ENCODE data around the gene MRPS2. TPM values are rescaled to one million over a fixed set of nuclear protein-coding genes. Genes with fewer than 3 reads are reported as not detected.

MRPS2 gene
- total and polyA plus RNA-seq, 9 of the 15 experiments (the other 6 are each of a cell fraction or from before 2014, with no cell fraction given), result 8.0 to 167 (median 81.3) TPM

DNA sequence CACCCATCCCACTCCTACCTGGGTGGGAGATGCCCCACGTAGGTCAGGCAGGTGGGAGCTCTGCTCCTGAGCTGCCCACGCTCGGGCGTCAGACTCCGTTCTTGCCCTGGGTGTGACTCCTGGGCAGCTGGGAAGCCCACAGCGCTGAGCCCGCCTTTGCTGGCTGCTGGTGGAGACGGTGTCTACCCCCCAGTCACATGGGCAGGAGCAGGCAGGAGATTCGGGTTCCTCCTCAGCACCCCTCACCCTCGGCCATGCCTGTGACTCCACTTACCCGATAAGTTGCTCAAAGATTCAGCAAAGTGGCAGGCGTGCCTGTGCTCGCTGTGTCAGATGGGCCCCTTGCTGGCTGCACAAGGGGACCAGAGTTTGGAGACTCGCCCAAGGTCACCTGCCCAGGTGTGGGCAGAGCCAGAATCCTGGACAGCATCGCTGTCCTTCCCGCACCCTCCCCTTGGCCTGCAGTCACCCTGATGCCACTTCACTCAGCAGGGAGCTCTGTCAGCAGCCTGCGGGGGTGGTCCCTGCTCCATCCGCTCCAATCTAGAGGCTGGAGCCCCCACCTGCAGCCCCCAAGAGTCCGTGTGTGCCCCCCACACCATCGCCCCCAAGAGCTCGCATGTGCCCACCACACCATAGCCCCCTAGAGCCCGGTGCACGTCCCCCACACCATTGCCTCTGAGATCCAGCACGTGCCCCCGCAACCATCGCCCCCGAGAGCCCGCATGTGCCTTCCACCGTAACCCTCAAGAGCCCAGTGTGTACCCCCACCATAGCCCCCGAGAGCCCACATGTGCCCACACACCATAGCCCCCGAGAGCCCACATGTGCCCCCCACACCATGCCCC lies 25.0 kb downstream of the MRPS2 start:
- H3K4me1 ChIP-seq (replicated peaks in 1 of 2; ENCODE audit: control insufficient read depth in 2 of 2, insufficient read depth in 2 of 2, low read length in 2 of 2), result peaks cover 9 to 39% of the 10 kb centered on the region in 2 experiments; a peak in 3 of 5 replicates
- no peak overlapping the region for H2AFZ ChIP-seq (ENCODE audit: low read depth, low read length)
- H3K4me2 ChIP-seq (ENCODE audit: insufficient read depth, low read length), result no peak overlapping the region
- ChIA-PET POLR2A (no interaction called here), CTCF (ENCODE audit: low intra/inter-chr PET ratio) (no interaction called here)
- H3K9ac ChIP-seq (ENCODE audit: insufficient read depth in 1 of 2, low read depth in 2 of 2, low read length in 2 of 2), result no peak overlapping the region
- FAIRE-seq, result no peak
- no peak for ATAC-seq
- no peaks in the 10 kb centered on the region for H4K20me1 ChIP-seq (replicated peaks; ENCODE audit: control insufficient read depth, insufficient read depth, low read length)
- no peak for TF ChIP-seq RB1 (IDR thresholded peaks at IDR 0.05; ENCODE audit: low read depth)
- no peak for TF ChIP-seq ZC3H4 (CRISPR knock-in tag; IDR thresholded peaks at IDR 0.05; ENCODE audit: borderline replicate concordance)
- TF ChIP-seq CEBPB (tag; IDR thresholded peaks at IDR 0.05), result no peak
- TF ChIP-seq, protein P1, sequence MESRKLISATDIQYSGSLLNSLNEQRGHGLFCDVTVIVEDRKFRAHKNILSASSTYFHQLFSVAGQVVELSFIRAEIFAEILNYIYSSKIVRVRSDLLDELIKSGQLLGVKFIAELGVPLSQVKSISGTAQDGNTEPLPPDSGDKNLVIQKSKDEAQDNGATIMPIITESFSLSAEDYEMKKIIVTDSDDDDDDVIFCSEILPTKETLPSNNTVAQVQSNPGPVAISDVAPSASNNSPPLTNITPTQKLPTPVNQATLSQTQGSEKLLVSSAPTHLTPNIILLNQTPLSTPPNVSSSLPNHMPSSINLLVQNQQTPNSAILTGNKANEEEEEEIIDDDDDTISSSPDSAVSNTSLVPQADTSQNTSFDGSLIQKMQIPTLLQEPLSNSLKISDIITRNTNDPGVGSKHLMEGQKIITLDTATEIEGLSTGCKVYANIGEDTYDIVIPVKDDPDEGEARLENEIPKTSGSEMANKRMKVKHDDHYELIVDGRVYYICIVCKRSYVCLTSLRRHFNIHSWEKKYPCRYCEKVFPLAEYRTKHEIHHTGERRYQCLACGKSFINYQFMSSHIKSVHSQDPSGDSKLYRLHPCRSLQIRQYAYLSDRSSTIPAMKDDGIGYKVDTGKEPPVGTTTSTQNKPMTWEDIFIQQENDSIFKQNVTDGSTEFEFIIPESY (CRISPR knock-in tag; IDR thresholded peaks at IDR 0.05), result no peak
- no peak for TF ChIP-seq FOXK2 (conservative IDR thresholded peaks at IDR 0.05 in 1 of 2, IDR thresholded peaks at IDR 0.05 in 1 of 2; ENCODE audit: low read depth in 2 of 2)
- TF ChIP-seq GATAD2B (IDR thresholded peaks at IDR 0.05; ENCODE audit: borderline replicate concordance), result no peak
- TF ChIP-seq, protein P2, sequence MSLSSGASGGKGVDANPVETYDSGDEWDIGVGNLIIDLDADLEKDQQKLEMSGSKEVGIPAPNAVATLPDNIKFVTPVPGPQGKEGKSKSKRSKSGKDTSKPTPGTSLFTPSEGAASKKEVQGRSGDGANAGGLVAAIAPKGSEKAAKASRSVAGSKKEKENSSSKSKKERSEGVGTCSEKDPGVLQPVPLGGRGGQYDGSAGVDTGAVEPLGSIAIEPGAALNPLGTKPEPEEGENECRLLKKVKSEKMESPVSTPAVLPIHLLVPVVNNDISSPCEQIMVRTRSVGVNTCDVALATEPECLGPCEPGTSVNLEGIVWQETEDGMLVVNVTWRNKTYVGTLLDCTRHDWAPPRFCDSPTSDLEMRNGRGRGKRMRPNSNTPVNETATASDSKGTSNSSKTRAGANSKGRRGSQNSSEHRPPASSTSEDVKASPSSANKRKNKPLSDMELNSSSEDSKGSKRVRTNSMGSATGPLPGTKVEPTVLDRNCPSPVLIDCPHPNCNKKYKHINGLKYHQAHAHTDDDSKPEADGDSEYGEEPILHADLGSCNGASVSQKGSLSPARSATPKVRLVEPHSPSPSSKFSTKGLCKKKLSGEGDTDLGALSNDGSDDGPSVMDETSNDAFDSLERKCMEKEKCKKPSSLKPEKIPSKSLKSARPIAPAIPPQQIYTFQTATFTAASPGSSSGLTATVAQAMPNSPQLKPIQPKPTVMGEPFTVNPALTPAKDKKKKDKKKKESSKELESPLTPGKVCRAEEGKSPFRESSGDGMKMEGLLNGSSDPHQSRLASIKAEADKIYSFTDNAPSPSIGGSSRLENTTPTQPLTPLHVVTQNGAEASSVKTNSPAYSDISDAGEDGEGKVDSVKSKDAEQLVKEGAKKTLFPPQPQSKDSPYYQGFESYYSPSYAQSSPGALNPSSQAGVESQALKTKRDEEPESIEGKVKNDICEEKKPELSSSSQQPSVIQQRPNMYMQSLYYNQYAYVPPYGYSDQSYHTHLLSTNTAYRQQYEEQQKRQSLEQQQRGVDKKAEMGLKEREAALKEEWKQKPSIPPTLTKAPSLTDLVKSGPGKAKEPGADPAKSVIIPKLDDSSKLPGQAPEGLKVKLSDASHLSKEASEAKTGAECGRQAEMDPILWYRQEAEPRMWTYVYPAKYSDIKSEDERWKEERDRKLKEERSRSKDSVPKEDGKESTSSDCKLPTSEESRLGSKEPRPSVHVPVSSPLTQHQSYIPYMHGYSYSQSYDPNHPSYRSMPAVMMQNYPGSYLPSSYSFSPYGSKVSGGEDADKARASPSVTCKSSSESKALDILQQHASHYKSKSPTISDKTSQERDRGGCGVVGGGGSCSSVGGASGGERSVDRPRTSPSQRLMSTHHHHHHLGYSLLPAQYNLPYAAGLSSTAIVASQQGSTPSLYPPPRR (CRISPR knock-in tag; IDR thresholded peaks at IDR 0.05; ENCODE audit: borderline replicate concordance), result no peak
- TF ChIP-seq HOXB6 (CRISPR knock-in tag; IDR thresholded peaks at IDR 0.05; ENCODE audit: borderline replicate concordance), result no peak
- no peak for TF ChIP-seq FOXK1 (CRISPR knock-in tag; IDR thresholded peaks at IDR 0.05; ENCODE audit: borderline replicate concordance)
- no peak for TF ChIP-seq RFX7 (CRISPR knock-in tag; IDR thresholded peaks at IDR 0.05)
- in situ Hi-C loops (cut with MboI) (no loop called here), intact Hi-C loops (cut with micrococcal nuclease) (no loop called here)
- BruUV-seq (replicated peaks), result no TSS peak
- H3K27me3 ChIP-seq (ENCODE audit: control insufficient read depth in 2 of 2, insufficient read depth in 2 of 2, low read length in 2 of 2), result peaks cover 0 to under 1% of the 10 kb centered on the region in 2 experiments; a peak in 2 of 5 replicates
- H3K9me3 ChIP-seq (replicated peaks; ENCODE audit: control insufficient read depth, insufficient read depth, low read depth, low read length), result no peaks in the 10 kb centered on the region
- no peak overlapping the region for H3K27ac ChIP-seq (ENCODE audit: extremely low read depth, low read depth, low read length)
- H3K36me3 ChIP-seq (ENCODE audit: control insufficient read depth, insufficient read depth, low read length), result no peaks in the 10 kb centered on the region
- 15% methylated on average over 20 of the region's 31 CpGs for WGBS (ENCODE audit: insufficient coverage, low coverage, missing lambda C conversion rate)
- no peaks in the 10 kb centered on the region for H3K9me1 ChIP-seq (ENCODE audit: control insufficient read depth, insufficient read depth, low read length)
- H3K4me3 ChIP-seq, result no peak overlapping the region
- DNase-seq (ENCODE audit: extremely low read depth in 1 of 4, low spot score in 3 of 4), result no peak
- no peaks in the 10 kb centered on the region for H3K79me2 ChIP-seq (ENCODE audit: control insufficient read depth, insufficient read depth, low read length)
